ENCODE data around the gene DHX32.
"Not testable (repeated sequence)": the region's sequence is repeated elsewhere in the genome, so short reads cannot be mapped to it uniquely, and the experiment has no call there.

DNA sequence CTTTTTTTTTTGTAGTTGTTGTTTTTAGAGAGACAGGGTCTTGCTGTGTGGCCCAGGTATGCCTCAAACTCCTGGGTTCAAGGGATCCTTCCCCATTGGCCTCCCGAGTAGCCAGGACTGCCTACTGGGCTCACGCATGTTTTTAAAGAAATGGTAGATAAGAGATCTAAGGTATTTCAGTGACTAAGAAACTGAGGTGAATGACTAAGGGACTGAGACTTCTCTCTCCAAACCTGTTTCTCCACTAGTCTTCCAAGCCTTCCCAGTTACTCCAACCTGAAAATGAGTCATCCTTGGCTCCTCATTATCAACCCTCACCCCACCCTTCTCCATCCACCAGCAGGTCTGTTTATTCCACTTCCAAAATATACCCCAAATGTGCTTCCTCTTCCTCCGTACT is 19.9 kb upstream of the DHX32 start:
- TF ChIP-seq, protein P1, sequence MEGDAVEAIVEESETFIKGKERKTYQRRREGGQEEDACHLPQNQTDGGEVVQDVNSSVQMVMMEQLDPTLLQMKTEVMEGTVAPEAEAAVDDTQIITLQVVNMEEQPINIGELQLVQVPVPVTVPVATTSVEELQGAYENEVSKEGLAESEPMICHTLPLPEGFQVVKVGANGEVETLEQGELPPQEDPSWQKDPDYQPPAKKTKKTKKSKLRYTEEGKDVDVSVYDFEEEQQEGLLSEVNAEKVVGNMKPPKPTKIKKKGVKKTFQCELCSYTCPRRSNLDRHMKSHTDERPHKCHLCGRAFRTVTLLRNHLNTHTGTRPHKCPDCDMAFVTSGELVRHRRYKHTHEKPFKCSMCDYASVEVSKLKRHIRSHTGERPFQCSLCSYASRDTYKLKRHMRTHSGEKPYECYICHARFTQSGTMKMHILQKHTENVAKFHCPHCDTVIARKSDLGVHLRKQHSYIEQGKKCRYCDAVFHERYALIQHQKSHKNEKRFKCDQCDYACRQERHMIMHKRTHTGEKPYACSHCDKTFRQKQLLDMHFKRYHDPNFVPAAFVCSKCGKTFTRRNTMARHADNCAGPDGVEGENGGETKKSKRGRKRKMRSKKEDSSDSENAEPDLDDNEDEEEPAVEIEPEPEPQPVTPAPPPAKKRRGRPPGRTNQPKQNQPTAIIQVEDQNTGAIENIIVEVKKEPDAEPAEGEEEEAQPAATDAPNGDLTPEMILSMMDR (optimal IDR thresholded peaks at IDR 0.05 in 1 of 3, IDR thresholded peaks at IDR 0.05 in 1 of 3, conservative IDR thresholded peaks at IDR 0.05 in 1 of 3; ENCODE audit: extremely low read depth in 1 of 3, insufficient read depth in 2 of 3, low read length in 3 of 3): not testable (repeated sequence)
- TF ChIP-seq EZH2 (IDR thresholded peaks at IDR 0.05; ENCODE audit: low read length): not testable (repeated sequence)
